HepG2 (cell line): Measurements from ENCODE around the gene IGF2. TPM values are rescaled to one million over a fixed set of nuclear protein-coding genes. Genes with fewer than 3 reads are reported as not detected.

Experiments
- BRD4 ChIP-seq: sonication (generic); formaldehyde crosslinking; IDR thresholded peaks from 2 replicates; pipeline ENCODE4 v1.4.0; 2020; ENCODE audit warnings: missing genetic modification reagents
- CEBPB ChIP-seq: IDR thresholded peaks from 2 replicates; pipeline ENCODE4 v1.6.1; 2011; ENCODE audit warnings: low read depth, low read length, improper control_type of control experiment, borderline replicate concordance
- FOXA3 ChIP-seq: IDR thresholded peaks from 2 replicates; pipeline ENCODE4 v1.6.1; 2016; ENCODE audit warnings: missing genetic modification reagents, missing compliant biosample characterization
- FOXM1 ChIP-seq: sonication (generic); formaldehyde crosslinking; IDR thresholded peaks from 2 replicates; pipeline ENCODE4 v1.5.0; 2020; ENCODE audit warnings: missing genetic modification reagents
- HDAC1 ChIP-seq: sonication (generic); formaldehyde crosslinking; IDR thresholded peaks from 2 replicates; pipeline ENCODE4 v1.5.1; 2020; ENCODE audit warnings: mild to moderate bottlenecking, missing genetic modification reagents
- HNRNPK ChIP-seq: fragments of 200-400 bp; formaldehyde crosslinking; IDR thresholded peaks from 2 replicates; pipeline ENCODE4 v1.6.1; 2018; ENCODE audit warnings: low read length, low read depth, moderate library complexity, mild to moderate bottlenecking; ENCODE audit not compliant: poor library complexity, severe bottlenecking
- KDM5B ChIP-seq: sonication (generic); formaldehyde crosslinking; IDR thresholded peaks from 2 replicates; pipeline ENCODE4 v1.4.0; 2020; ENCODE audit warnings: missing genetic modification reagents, mild to moderate bottlenecking, borderline replicate concordance
- MIXL1 ChIP-seq: IDR thresholded peaks from 2 replicates; pipeline ENCODE4 v1.6.1; 2016
- MXD4 ChIP-seq: IDR thresholded peaks from 2 replicates; pipeline ENCODE4 v1.6.1; 2016; ENCODE audit warnings: mild to moderate bottlenecking, missing biosample characterization, missing genetic modification reagents
- NCOA1 ChIP-seq: sonication (generic); formaldehyde crosslinking; IDR thresholded peaks from 2 replicates; pipeline ENCODE4 v1.9.0; 2021; ENCODE audit warnings: missing genetic modification reagents
- PHF8 ChIP-seq: sonication (generic); formaldehyde crosslinking; IDR thresholded peaks from 2 replicates; pipeline ENCODE4 v1.5.0; 2020; ENCODE audit warnings: missing genetic modification reagents
- RBM22 ChIP-seq: fragments of 200-400 bp; formaldehyde crosslinking; optimal IDR thresholded peaks from 2 replicates; pipeline ENCODE3; 2017; ENCODE audit warnings: mild to moderate bottlenecking, low read length, moderate library complexity
- SNAI1 ChIP-seq: sonication (generic); formaldehyde crosslinking; IDR thresholded peaks from 2 replicates; pipeline ENCODE4 v1.5.0; 2020; ENCODE audit warnings: mild to moderate bottlenecking, missing genetic modification reagents, borderline replicate concordance
- TBX2 ChIP-seq: sonication (generic); formaldehyde crosslinking; IDR thresholded peaks from 2 replicates; pipeline ENCODE4 v1.5.0; 2020; ENCODE audit warnings: missing genetic modification reagents, mild to moderate bottlenecking, borderline replicate concordance
- TCF12 ChIP-seq, 2 experiments: fragments of 450-650 bp in 1 of 2; sonication (generic) in 1 of 2; formaldehyde crosslinking in 1 of 2; IDR thresholded peaks; 2 replicates each; pipeline versions ENCODE4 v1.6.1 to v1.8.0; 2017 to 2022; ENCODE audit warnings: antibody characterized with exemption in 1 of 2, mild to moderate bottlenecking in 1 of 2, missing genetic modification reagents in 1 of 2, moderate library complexity in 1 of 2
- THYN1 ChIP-seq: sonication (generic); formaldehyde crosslinking; IDR thresholded peaks from 2 replicates; pipeline ENCODE4 v1.8.1; 2023; ENCODE audit warnings: low read depth, mild to moderate bottlenecking, moderate library complexity, missing genetic modification reagents, borderline replicate concordance
- ZFP37 ChIP-seq: sonication (generic); formaldehyde crosslinking; IDR thresholded peaks from 2 replicates; pipeline ENCODE4 v1.4.0; 2020; ENCODE audit warnings: missing genetic modification reagents, borderline replicate concordance
- ZNF296 ChIP-seq: sonication (generic); formaldehyde crosslinking; conservative IDR thresholded peaks from 2 replicates; pipeline ENCODE4 v1.5.0; 2020; ENCODE audit warnings: mild to moderate bottlenecking, missing genetic modification reagents
- ZNF30 ChIP-seq: sonication (generic); formaldehyde crosslinking; IDR thresholded peaks from 2 replicates; pipeline ENCODE4 v1.5.0; 2020; ENCODE audit warnings: mild to moderate bottlenecking, missing genetic modification reagents
- ZNF546 ChIP-seq: sonication (generic); formaldehyde crosslinking; conservative IDR thresholded peaks from 2 replicates; pipeline ENCODE4 v1.8.1; 2023; ENCODE audit warnings: mild to moderate bottlenecking, missing genetic modification reagents
- polyA plus RNA-seq, 8 experiments: library from polyadenylated mRNA; depleted of rRNA in 3 of 8; stranded (reverse) in 7 of 8; unstranded in 1 of 8; fragments of >200 nt; fragmentation: Illumina TruSeq in 4 of 8; extraction: Trizol in 4 of 8; gene quantifications; 2 replicates each; pipeline versions ENCODE4 v1.2.1 to v1.2.3, GENCODE V29; 2011 to 2016; ENCODE audit warnings: low read depth in 4 of 8, missing spikeins in 1 of 8, mixed read lengths in 1 of 8; ENCODE audit not compliant: insufficient read depth in 1 of 8
- total RNA-seq, 5 experiments: library from RNA; depleted of rRNA; stranded (reverse); fragments of >200 nt; fragmentation: Illumina TruSeq; extraction: Trizol; gene quantifications; 2 replicates each; pipeline ENCODE4 v1.2.3, GENCODE V29; 2016; ENCODE audit warnings: low read depth in 1 of 5
- TF ChIP-seq, protein P1 (sequence below): IDR thresholded peaks from 2 replicates; pipeline ENCODE4 v1.6.1; 2012; ENCODE audit warnings: inconsistent platforms
- TF ChIP-seq, protein P2 (sequence below): sonication (generic); formaldehyde crosslinking; IDR thresholded peaks from 2 replicates; pipeline ENCODE4 v1.4.0; 2020; ENCODE audit warnings: missing genetic modification reagents, mild to moderate bottlenecking, borderline replicate concordance
- TF ChIP-seq, protein P3 (sequence below): sonication (generic); formaldehyde crosslinking; conservative IDR thresholded peaks from 2 replicates; pipeline ENCODE4 v1.5.0; 2020; ENCODE audit warnings: missing genetic modification reagents
- TF ChIP-seq, protein P4 (sequence below): sonication (generic); formaldehyde crosslinking; IDR thresholded peaks from 2 replicates; pipeline ENCODE4 v1.4.0; 2020; ENCODE audit warnings: missing genetic modification reagents, borderline replicate concordance

IGF2 gene
- total and polyA plus RNA-seq, 2 of the 13 experiments (the other 11 are each of a cell fraction or from before 2014, with no cell fraction given): 79.1 to 254 TPM

DNA sequence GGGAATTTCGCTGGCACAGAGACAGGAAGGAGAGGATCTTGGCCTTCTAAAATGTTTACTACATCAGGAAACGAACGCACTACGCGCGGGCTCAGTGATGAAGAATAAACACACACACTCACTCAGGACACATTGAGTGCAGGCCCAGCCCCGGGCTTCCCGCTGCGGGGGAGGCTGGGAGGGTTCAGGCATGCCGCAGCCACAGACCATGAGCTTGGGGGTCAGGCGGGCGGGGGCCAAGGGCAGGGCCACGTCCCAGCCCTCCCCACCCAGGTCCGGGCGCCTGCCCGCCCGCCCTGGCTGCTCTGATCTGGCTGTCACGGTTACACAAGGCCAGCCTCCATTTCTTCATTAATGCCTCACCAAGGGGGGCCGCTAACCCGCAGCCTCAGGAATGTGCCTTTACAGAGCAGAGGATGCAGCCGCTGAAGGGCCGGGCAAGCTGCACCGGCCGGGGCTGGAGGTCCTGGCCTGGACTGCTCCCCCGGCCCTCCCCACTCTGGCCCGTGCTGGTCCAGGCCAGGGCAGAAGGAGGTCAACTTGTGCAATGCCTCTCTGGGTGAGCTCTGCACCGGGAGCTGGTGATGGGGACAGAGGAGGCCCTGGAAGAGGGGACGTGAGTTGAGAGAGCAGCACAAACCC lies 41.7 kb downstream of the IGF2 start (continued):
- TF ChIP-seq, protein P1, sequence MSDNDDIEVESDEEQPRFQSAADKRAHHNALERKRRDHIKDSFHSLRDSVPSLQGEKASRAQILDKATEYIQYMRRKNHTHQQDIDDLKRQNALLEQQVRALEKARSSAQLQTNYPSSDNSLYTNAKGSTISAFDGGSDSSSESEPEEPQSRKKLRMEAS: peak; percentile 57
- peak; percentile 22; the same call in 1 of the 2 replicates for TF ChIP-seq NCOA1
- peak; percentile 36; the same call in 1 of the 2 replicates for TF ChIP-seq MXD4
- TF ChIP-seq KDM5B (CRISPR knock-in tag): peak; percentile 66; the same call in 1 of the 2 replicates
- peak; percentile 28; the same call in 1 of the 2 replicates for TF ChIP-seq ZNF546
- TF ChIP-seq ZNF30: no peak
- TF ChIP-seq, protein P2, sequence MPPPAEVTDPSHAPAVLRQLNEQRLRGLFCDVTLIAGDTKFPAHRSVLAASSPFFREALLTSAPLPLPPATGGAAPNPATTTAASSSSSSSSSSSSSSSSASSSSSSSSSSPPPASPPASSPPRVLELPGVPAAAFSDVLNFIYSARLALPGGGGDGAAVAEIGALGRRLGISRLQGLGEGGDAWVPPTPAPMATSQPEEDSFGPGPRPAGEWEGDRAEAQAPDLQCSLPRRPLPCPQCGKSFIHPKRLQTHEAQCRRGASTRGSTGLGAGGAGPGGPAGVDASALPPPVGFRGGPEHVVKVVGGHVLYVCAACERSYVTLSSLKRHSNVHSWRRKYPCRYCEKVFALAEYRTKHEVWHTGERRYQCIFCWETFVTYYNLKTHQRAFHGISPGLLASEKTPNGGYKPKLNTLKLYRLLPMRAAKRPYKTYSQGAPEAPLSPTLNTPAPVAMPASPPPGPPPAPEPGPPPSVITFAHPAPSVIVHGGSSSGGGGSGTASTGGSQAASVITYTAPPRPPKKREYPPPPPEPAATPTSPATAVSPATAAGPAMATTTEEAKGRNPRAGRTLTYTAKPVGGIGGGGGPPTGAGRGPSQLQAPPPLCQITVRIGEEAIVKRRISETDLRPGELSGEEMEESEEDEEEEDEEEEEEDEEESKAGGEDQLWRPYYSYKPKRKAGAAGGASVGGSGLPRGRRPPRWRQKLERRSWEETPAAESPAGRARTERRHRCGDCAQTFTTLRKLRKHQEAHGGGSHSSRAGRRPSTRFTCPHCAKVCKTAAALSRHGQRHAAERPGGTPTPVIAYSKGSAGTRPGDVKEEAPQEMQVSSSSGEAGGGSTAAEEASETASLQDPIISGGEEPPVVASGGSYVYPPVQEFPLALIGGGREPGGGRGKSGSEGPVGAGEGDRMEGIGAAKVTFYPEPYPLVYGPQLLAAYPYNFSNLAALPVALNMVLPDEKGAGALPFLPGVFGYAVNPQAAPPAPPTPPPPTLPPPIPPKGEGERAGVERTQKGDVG: no peak
- peak; percentile 72 for TF ChIP-seq HDAC1 (CRISPR knock-in tag)
- no peak for TF ChIP-seq RBM22
- TF ChIP-seq PHF8: peak; percentile 55
- peak; percentile 86; the same call in 1 of the 2 replicates for TF ChIP-seq SNAI1 (CRISPR knock-in tag)
- no peak for TF ChIP-seq HNRNPK
- peak; percentile 92 for TF ChIP-seq CEBPB
- TF ChIP-seq MIXL1 (CRISPR knock-in tag): peak; percentile 64; the same call in 1 of the 2 replicates
- TF ChIP-seq FOXM1: no peak
- 0 out of 2 replicates have a peak, but pooled peaks have one; percentile 32 for TF ChIP-seq ZFP37 (CRISPR knock-in tag)
- TF ChIP-seq BRD4 (CRISPR knock-in tag): no peak
- TF ChIP-seq, protein P3, sequence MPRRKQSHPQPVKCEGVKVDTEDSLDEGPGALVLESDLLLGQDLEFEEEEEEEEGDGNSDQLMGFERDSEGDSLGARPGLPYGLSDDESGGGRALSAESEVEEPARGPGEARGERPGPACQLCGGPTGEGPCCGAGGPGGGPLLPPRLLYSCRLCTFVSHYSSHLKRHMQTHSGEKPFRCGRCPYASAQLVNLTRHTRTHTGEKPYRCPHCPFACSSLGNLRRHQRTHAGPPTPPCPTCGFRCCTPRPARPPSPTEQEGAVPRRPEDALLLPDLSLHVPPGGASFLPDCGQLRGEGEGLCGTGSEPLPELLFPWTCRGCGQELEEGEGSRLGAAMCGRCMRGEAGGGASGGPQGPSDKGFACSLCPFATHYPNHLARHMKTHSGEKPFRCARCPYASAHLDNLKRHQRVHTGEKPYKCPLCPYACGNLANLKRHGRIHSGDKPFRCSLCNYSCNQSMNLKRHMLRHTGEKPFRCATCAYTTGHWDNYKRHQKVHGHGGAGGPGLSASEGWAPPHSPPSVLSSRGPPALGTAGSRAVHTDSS (CRISPR knock-in tag): no peak
- peak; percentile 74; the same call in 1 of the 2 replicates for TF ChIP-seq TBX2 (CRISPR knock-in tag)
- 0 out of 2 replicates have a peak, but pooled peaks have one; percentile 24 for TF ChIP-seq ZNF296 (CRISPR knock-in tag)
- TF ChIP-seq, protein P4, sequence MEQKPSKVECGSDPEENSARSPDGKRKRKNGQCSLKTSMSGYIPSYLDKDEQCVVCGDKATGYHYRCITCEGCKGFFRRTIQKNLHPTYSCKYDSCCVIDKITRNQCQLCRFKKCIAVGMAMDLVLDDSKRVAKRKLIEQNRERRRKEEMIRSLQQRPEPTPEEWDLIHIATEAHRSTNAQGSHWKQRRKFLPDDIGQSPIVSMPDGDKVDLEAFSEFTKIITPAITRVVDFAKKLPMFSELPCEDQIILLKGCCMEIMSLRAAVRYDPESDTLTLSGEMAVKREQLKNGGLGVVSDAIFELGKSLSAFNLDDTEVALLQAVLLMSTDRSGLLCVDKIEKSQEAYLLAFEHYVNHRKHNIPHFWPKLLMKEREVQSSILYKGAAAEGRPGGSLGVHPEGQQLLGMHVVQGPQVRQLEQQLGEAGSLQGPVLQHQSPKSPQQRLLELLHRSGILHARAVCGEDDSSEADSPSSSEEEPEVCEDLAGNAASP (CRISPR knock-in tag): peak; percentile 82
- no peak for TF ChIP-seq TCF12 (IDR thresholded peaks at IDR 0.05)
- peak; percentile 77; the same call in 1 of the 2 replicates for TF ChIP-seq TCF12 (CRISPR knock-in tag; IDR thresholded peaks at IDR 0.05)
- TF ChIP-seq FOXA3 (CRISPR knock-in tag): peak; percentile 58
- no peak for TF ChIP-seq THYN1
